Neuronal stem cell (in vitro differentiated cells): ENCODE results near the gene LEPROT.

Source experiments
- DNase-seq: peaks from one replicate; pipeline ENCODE4 v3.0.0-alpha.2; 2013; ENCODE audit warnings: low spot score
- H2AFZ ChIP-seq: one replicate; pipeline ENCODE4 v1.6.1; 2013; ENCODE audit warnings: mild to moderate bottlenecking, low read length, inconsistent platforms
- H2AK5ac ChIP-seq: 2 replicates; pipeline ENCODE4 v1.6.1; 2013; ENCODE audit warnings: low read depth, mild to moderate bottlenecking, inconsistent platforms, low read length, moderate library complexity, mixed read lengths
- H2BK120ac ChIP-seq: 2 replicates; pipeline ENCODE4 v1.6.1; 2013; ENCODE audit warnings: low read depth, mild to moderate bottlenecking, inconsistent platforms, low read length, moderate library complexity, mixed read lengths
- H2BK12ac ChIP-seq: one replicate; pipeline ENCODE4 v1.6.1; 2013; ENCODE audit warnings: low read length, inconsistent platforms
- H2BK15ac ChIP-seq: 2 replicates; pipeline ENCODE4 v1.6.1; 2013; ENCODE audit warnings: mild to moderate bottlenecking, low read length, inconsistent platforms, mixed read lengths
- H2BK5ac ChIP-seq: one replicate; pipeline ENCODE4 v1.6.1; 2013; ENCODE audit warnings: inconsistent platforms, mild to moderate bottlenecking, low read length, moderate library complexity
- H3K14ac ChIP-seq: one replicate; pipeline ENCODE4 v1.6.1; 2013; ENCODE audit warnings: low read length, inconsistent platforms
- H3K18ac ChIP-seq: 2 replicates; pipeline ENCODE4 v1.6.1; 2013; ENCODE audit warnings: low read length, inconsistent platforms
- H3K23ac ChIP-seq: 2 replicates; pipeline ENCODE4 v1.6.1; 2013; ENCODE audit warnings: low read depth, mild to moderate bottlenecking, mixed read lengths, low read length, inconsistent platforms; ENCODE audit not compliant: poor library complexity
- H3K27ac ChIP-seq: replicated peaks from 3 replicates; pipeline ENCODE4 v1.5.1; 2013; ENCODE audit warnings: low read length, inconsistent platforms
- H3K27me3 ChIP-seq, 3 experiments: 2 replicates each; pipeline ENCODE4 v1.6.1; 2013; ENCODE audit warnings: low read length in 3 of 3, mild to moderate bottlenecking in 2 of 3, inconsistent platforms in 1 of 3, low read depth in 1 of 3, mixed read lengths in 1 of 3, moderate library complexity in 1 of 3; ENCODE audit not compliant: control insufficient read depth in 3 of 3, insufficient read depth in 3 of 3
- H3K36me3 ChIP-seq, 2 donors: replicated peaks in 1 of 2; 2 replicates each; pipeline ENCODE4 v1.6.1; 2013; ENCODE audit warnings: low read length in 2 of 2; ENCODE audit not compliant: control insufficient read depth in 2 of 2, insufficient read depth in 2 of 2
- H3K4ac ChIP-seq: 2 replicates; pipeline ENCODE4 v1.6.1; 2013; ENCODE audit warnings: inconsistent platforms, mild to moderate bottlenecking, low read length, moderate library complexity
- H3K4me1 ChIP-seq, 2 donors: 1 replicate in 1 of 2; 2 replicates in 1 of 2; pipeline ENCODE4 v1.6.1; 2013; ENCODE audit warnings: low read length in 2 of 2, low read depth in 1 of 2; ENCODE audit not compliant: control insufficient read depth in 2 of 2, insufficient read depth in 1 of 2
- H3K4me2 ChIP-seq: one replicate; pipeline ENCODE4 v1.6.1; 2013; ENCODE audit warnings: mild to moderate bottlenecking, low read length, inconsistent platforms; ENCODE audit not compliant: insufficient read depth, poor library complexity, severe bottlenecking
- H3K4me3 ChIP-seq, 2 donors: 2 replicates each; pipeline ENCODE4 v1.5.1; 2013; ENCODE audit warnings: low read length in 2 of 2, mild to moderate bottlenecking in 2 of 2, inconsistent platforms in 1 of 2, moderate library complexity in 1 of 2
- H3K79me1 ChIP-seq: one replicate; pipeline ENCODE4 v1.6.1; 2013; ENCODE audit warnings: low read depth, mild to moderate bottlenecking, inconsistent platforms, low read length, moderate library complexity
- H3K9ac ChIP-seq: one replicate; pipeline ENCODE4 v1.6.1; 2013; ENCODE audit warnings: mild to moderate bottlenecking, low read depth, low read length, inconsistent platforms; ENCODE audit not compliant: poor library complexity
- H3K9me3 ChIP-seq, 2 donors: replicated peaks in 1 of 2; 2 replicates each; pipeline versions ENCODE3 to v1.6.1; 2013; ENCODE audit warnings: low read length in 2 of 2, mild to moderate bottlenecking in 2 of 2, inconsistent platforms in 1 of 2, low read depth in 1 of 2, mixed read lengths in 1 of 2, moderate library complexity in 1 of 2; ENCODE audit not compliant: control insufficient read depth in 2 of 2, insufficient read depth in 1 of 2
- H4K8ac ChIP-seq: one replicate; pipeline ENCODE4 v1.6.1; 2013; ENCODE audit warnings: low read depth, mild to moderate bottlenecking, inconsistent platforms, low read length, moderate library complexity
- H4K91ac ChIP-seq: one replicate; pipeline ENCODE4 v1.6.1; 2013; ENCODE audit warnings: low read length, low read depth, mild to moderate bottlenecking, inconsistent platforms; ENCODE audit not compliant: poor library complexity
- WGBS, 2 donors: extraction: QIAGEN DNeasy Blood & Tissue Kit; methylation state at CpG; one replicate each; pipeline ENCODE4 v1.1.7; 2013; ENCODE audit warnings: missing lambda C conversion rate in 2 of 2, mixed read lengths in 1 of 2; ENCODE audit not compliant: insufficient read length in 2 of 2, insufficient replicate concordance in 1 of 2; ENCODE audit errors: extremely low coverage in 2 of 2; 5-methylcytosine and 5-hydroxymethylcytosine counted together

The LEPROT gene

GRCh38 chr1:65470766-65471165 is 50.3 kb downstream of the LEPROT start:
- no peaks in the 10 kb centered on the region for H3K79me1 ChIP-seq
- H3K9ac ChIP-seq = no peak overlapping the region
- no peak overlapping the region for H3K23ac ChIP-seq
- peaks cover 15 to 19% of the 10 kb centered on the region in 2 donors for H3K4me1 ChIP-seq
- H3K27ac ChIP-seq = no peak overlapping the region
- H3K4me2 ChIP-seq = no peak overlapping the region
- no peak overlapping the region for H2BK5ac ChIP-seq
- no peak overlapping the region for H3K4ac ChIP-seq
- no peaks in the 10 kb centered on the region for H3K9me3 ChIP-seq
- WGBS, 2 donors = no CpG with 5 or more reads among the region's 1 CpG
- H2BK120ac ChIP-seq = no peak overlapping the region
- no peak overlapping the region for H3K4me3 ChIP-seq
- no peak overlapping the region for H4K8ac ChIP-seq
- H4K91ac ChIP-seq = no peak overlapping the region
- no peak overlapping the region for H2BK12ac ChIP-seq
- H3K27me3 ChIP-seq = no peaks in the 10 kb centered on the region
- no peak overlapping the region for H2AFZ ChIP-seq
- no peak overlapping the region for H2AK5ac ChIP-seq
- H3K36me3 ChIP-seq = no peaks in the 10 kb centered on the region
- H3K18ac ChIP-seq = no peak overlapping the region
- no peak overlapping the region for H3K14ac ChIP-seq
- DNase-seq = no peak
- H2BK15ac ChIP-seq = no peak overlapping the region

GRCh38 chr1:65471213-65471833 is 50.9 kb downstream of the LEPROT start:
- no peak overlapping the region for H3K9ac ChIP-seq
- H2AK5ac ChIP-seq = no peak overlapping the region
- no peak overlapping the region for H2BK15ac ChIP-seq
- DNase-seq = no peak
- H3K4me1 ChIP-seq = peaks cover 17 to 19% of the 10 kb centered on the region in 2 donors
- no peak overlapping the region for H3K4me2 ChIP-seq
- no peak overlapping the region for H3K14ac ChIP-seq
- H3K9me3 ChIP-seq = no peaks in the 10 kb centered on the region
- H2AFZ ChIP-seq = no peak overlapping the region
- no peak overlapping the region for H4K8ac ChIP-seq
- H3K79me1 ChIP-seq = no peaks in the 10 kb centered on the region
- H3K36me3 ChIP-seq = no peaks in the 10 kb centered on the region
- H2BK5ac ChIP-seq = no peak overlapping the region
- no peak overlapping the region for H3K4me3 ChIP-seq
- H3K27me3 ChIP-seq = no peaks in the 10 kb centered on the region
- no peak overlapping the region for H3K18ac ChIP-seq
- H3K4ac ChIP-seq = no peak overlapping the region
- no peak overlapping the region for H3K27ac ChIP-seq
- no peak overlapping the region for H2BK12ac ChIP-seq
- no CpG with 5 or more reads among the region's 2 CpGs for WGBS, 2 donors
- H2BK120ac ChIP-seq = no peak overlapping the region
- H4K91ac ChIP-seq = no peak overlapping the region
- H3K23ac ChIP-seq = no peak overlapping the region

- H3K27me3 ChIP-seq = no peaks in the 10 kb centered on the region
- no CpG with 5 or more reads among the region's 4 CpGs for WGBS, 2 donors
- no peak overlapping the region for H3K4ac ChIP-seq
- no peak overlapping the region for H2AFZ ChIP-seq
- H3K23ac ChIP-seq = no peak overlapping the region
- H3K14ac ChIP-seq = no peak overlapping the region
- no peak overlapping the region for H3K4me2 ChIP-seq
- H3K4me1 ChIP-seq = peaks cover 17 to 19% of the 10 kb centered on the region in 2 donors
- no peaks in the 10 kb centered on the region for H3K79me1 ChIP-seq
- H2BK12ac ChIP-seq = no peak overlapping the region
- H3K36me3 ChIP-seq = no peaks in the 10 kb centered on the region
- no peak overlapping the region for H4K8ac ChIP-seq
- no peak overlapping the region for H2BK120ac ChIP-seq
- no peak overlapping the region for H2AK5ac ChIP-seq
- no peak overlapping the region for H2BK5ac ChIP-seq
- H3K27ac ChIP-seq = no peak overlapping the region
- no peak overlapping the region for H3K4me3 ChIP-seq
- no peak for DNase-seq
- H2BK15ac ChIP-seq = no peak overlapping the region
- no peak overlapping the region for H4K91ac ChIP-seq
- no peak overlapping the region for H3K9ac ChIP-seq
- no peaks in the 10 kb centered on the region for H3K9me3 ChIP-seq
- no peak overlapping the region for H3K18ac ChIP-seq
Measured at GRCh38 chr1:65471861-65472332, 51.4 kb downstream of the LEPROT start.

- Histone ChIP-seq H3K4me1 (peaks cover 2 to 3% of the 10 kb centered on the region in 2 donors), H3K23ac (no peak overlapping the region), H4K8ac (no peak overlapping the region), H2AFZ (no peak overlapping the region), H2AK5ac (no peak overlapping the region), H3K27me3 (no peaks in the 10 kb centered on the region), H3K4ac (no peak overlapping the region), H3K36me3 (no peaks in the 10 kb centered on the region), H3K14ac (no peak overlapping the region), H3K9ac (no peak overlapping the region), H3K18ac (no peak overlapping the region), H3K27ac (no peak overlapping the region), H3K4me3 (no peak overlapping the region), H3K4me2 (no peak overlapping the region), H2BK5ac (no peak overlapping the region), H3K79me1 (no peaks in the 10 kb centered on the region), H4K91ac (no peak overlapping the region), H3K9me3 (no peaks in the 10 kb centered on the region), H2BK120ac (no peak overlapping the region), H2BK15ac (no peak overlapping the region), H2BK12ac (no peak overlapping the region)
- WGBS, 2 donors = no CpG with 5 or more reads among the region's 3 CpGs
- no peak for DNase-seq
Measured at GRCh38 chr1:65476327-65476726, 55.9 kb downstream of the LEPROT start.
